CD14-positive monocyte (primary cell): Measurements from ENCODE around the gene RNASE7. TPM values are rescaled to one million over a fixed set of nuclear protein-coding genes. Genes with fewer than 3 reads are reported as not detected.

Experiments
- DNase-seq, 3 donors: peaks; one replicate each; pipeline ENCODE4 v3.0.0-alpha.2; 2011 to 2022
- H2AFZ ChIP-seq: 2 replicates; pipeline ENCODE4 v1.6.0; 2012; ENCODE audit warnings: mild to moderate bottlenecking, low read depth, low read length, inconsistent platforms; ENCODE audit not compliant: insufficient read depth, poor library complexity, severe bottlenecking
- H3K27ac ChIP-seq, 2 donors: 1 replicate in 1 of 2; 2 replicates in 1 of 2; pipeline ENCODE4 v1.5.1; 2012 to 2013; ENCODE audit warnings: low read length in 2 of 2, control low read depth in 1 of 2, inconsistent platforms in 1 of 2, low read depth in 1 of 2, mild to moderate bottlenecking in 1 of 2
- H3K27me3 ChIP-seq, 2 donors: one replicate each; pipeline versions ENCODE4 v1.6.0 to v1.6.1; 2011 to 2013; ENCODE audit warnings: low read length in 2 of 2; ENCODE audit not compliant: control insufficient read depth in 2 of 2, insufficient read depth in 2 of 2
- H3K36me3 ChIP-seq, 2 donors: replicated peaks in 1 of 2; 1 replicate in 1 of 2; 2 replicates in 1 of 2; pipeline versions ENCODE4 v1.5.1 to v1.6.1; 2012 to 2013; ENCODE audit warnings: low read length in 2 of 2, control low read depth in 1 of 2, inconsistent platforms in 1 of 2, mild to moderate bottlenecking in 1 of 2; ENCODE audit not compliant: insufficient read depth in 2 of 2, control insufficient read depth in 1 of 2
- H3K4me1 ChIP-seq, 2 donors: 1 replicate in 1 of 2; 2 replicates in 1 of 2; pipeline versions ENCODE4 v1.5.1 to v1.6.1; 2012 to 2013; ENCODE audit warnings: low read length in 2 of 2, control low read depth in 1 of 2, inconsistent platforms in 1 of 2, mild to moderate bottlenecking in 1 of 2, moderate library complexity in 1 of 2; ENCODE audit not compliant: insufficient read depth in 2 of 2, control insufficient read depth in 1 of 2
- H3K4me2 ChIP-seq: replicated peaks from 2 replicates; pipeline ENCODE3; 2012; ENCODE audit warnings: low read length, moderate library complexity, mild to moderate bottlenecking; ENCODE audit not compliant: poor library complexity, severe bottlenecking; ENCODE audit errors: extremely low read depth
- H3K4me3 ChIP-seq, 3 experiments: fragments of 200-600 bp in 1 of 3; sonication (generic) in 1 of 3; replicated peaks in 1 of 3; 1 replicate in 2 of 3; 2 replicates in 1 of 3; pipeline ENCODE4 v1.5.1; 2011 to 2013; ENCODE audit warnings: low read length in 3 of 3, mild to moderate bottlenecking in 3 of 3, control low read depth in 2 of 3, low read depth in 2 of 3, inconsistent platforms in 1 of 3, moderate library complexity in 1 of 3
- H3K79me2 ChIP-seq: 2 replicates; pipeline ENCODE4 v1.6.0; 2012; ENCODE audit warnings: mild to moderate bottlenecking, control low read depth, inconsistent platforms, low read length, moderate library complexity; ENCODE audit not compliant: insufficient read depth
- H3K9ac ChIP-seq: 2 replicates; pipeline ENCODE4 v1.6.0; 2017; ENCODE audit warnings: low read length, mild to moderate bottlenecking; ENCODE audit not compliant: insufficient read depth, poor library complexity, severe bottlenecking
- H3K9me3 ChIP-seq, 2 donors: replicated peaks in 1 of 2; 1 replicate in 1 of 2; 2 replicates in 1 of 2; pipeline versions ENCODE4 v1.5.1 to v1.6.1; 2012 to 2013; ENCODE audit warnings: low read length in 2 of 2, control low read depth in 1 of 2; ENCODE audit not compliant: control insufficient read depth in 1 of 2, insufficient read depth in 1 of 2
- H4K20me1 ChIP-seq: 2 replicates; pipeline ENCODE4 v1.6.0; 2012; ENCODE audit warnings: mild to moderate bottlenecking, low read length, control low read depth, moderate library complexity; ENCODE audit not compliant: insufficient read depth
- H3K27ac Mint-ChIP-seq, 7 donors: one replicate each; pipeline ENCODE4 v1.8.0; 2020; ENCODE audit warnings: mild to moderate bottlenecking in 7 of 7, mixed read lengths in 7 of 7, moderate library complexity in 6 of 7, inconsistent platforms in 2 of 7
- H3K27me3 Mint-ChIP-seq, 3 donors: one replicate each; pipeline ENCODE4 v1.8.0; 2021 to 2022; ENCODE audit warnings: low read depth in 3 of 3, mild to moderate bottlenecking in 3 of 3, mixed read lengths in 3 of 3, moderate library complexity in 3 of 3, inconsistent platforms in 1 of 3
- H3K36me3 Mint-ChIP-seq, 2 donors: one replicate each; pipeline ENCODE4 v1.8.0; 2020; ENCODE audit warnings: mixed read lengths in 2 of 2, inconsistent platforms in 1 of 2, mild to moderate bottlenecking in 1 of 2
- H3K4me1 Mint-ChIP-seq: one replicate; pipeline ENCODE4 v1.8.0; 2020; ENCODE audit warnings: mild to moderate bottlenecking, mixed read lengths
- H3K4me3 Mint-ChIP-seq, 2 donors: one replicate each; pipeline ENCODE4 v1.8.0; 2020; ENCODE audit warnings: mild to moderate bottlenecking in 2 of 2, mixed read lengths in 2 of 2, moderate library complexity in 1 of 2
- H3K9me3 Mint-ChIP-seq, 7 donors: one replicate each; pipeline ENCODE4 v1.8.0; 2020 to 2022; ENCODE audit warnings: mixed read lengths in 7 of 7, mild to moderate bottlenecking in 6 of 7, moderate library complexity in 6 of 7, inconsistent platforms in 2 of 7
- CTCF ChIP-seq: fragments of 200-600 bp; IDR thresholded peaks from one replicate; pipeline ENCODE4 v1.8.0; 2022; ENCODE audit warnings: antibody characterized with exemption, mild to moderate bottlenecking
- WGBS: methylation state at CpG from one replicate; pipeline ENCODE4 v1.1.5; 2013; ENCODE audit warnings: missing lambda C conversion rate; ENCODE audit not compliant: insufficient coverage; 5-methylcytosine and 5-hydroxymethylcytosine counted together
- intact Hi-C, 2 donors: fragments of 100-400 bp; cut with micrococcal nuclease; formaldehyde crosslinking; loops; one replicate each; pipeline versions ENCODE4 v1.15.0 to v1.15.1; 2023
- polyA plus RNA-seq, 3 donors: library from polyadenylated mRNA; depleted of rRNA in 1 of 3; unstranded in 2 of 3; stranded (reverse) in 1 of 3; fragments of 300-500 nt in 2 of 3; fragments of >200 nt in 1 of 3; fragmentation: Illumina TruSeq in 2 of 3; gene quantifications; 1 replicate in 2 of 3; 2 replicates in 1 of 3; pipeline ENCODE4 v1.2.3, GENCODE V29; 2012 to 2021

The RNASE7 gene
- polyA plus RNA-seq, 3 donors: not detected

GRCh38 chr14:21018781-21019180 is 23.4 kb upstream of the RNASE7 start:
- no CpG with 5 or more reads among the region's 3 CpGs for WGBS
- peaks cover 0 to 6% of the 10 kb centered on the region in 2 donors for H3K36me3 Mint-ChIP-seq
- Histone ChIP-seq H4K20me1 (no peaks in the 10 kb centered on the region), H3K79me2 (no peaks in the 10 kb centered on the region), H2AFZ (no peak overlapping the region), H3K9ac (no peak overlapping the region), H3K27ac (no peak overlapping the region), H3K4me2 (no peak overlapping the region), H3K27me3 (peaks cover 0 to 4% of the 10 kb centered on the region in 2 donors), H3K4me3 (no peak overlapping the region), H3K9me3 (peaks cover 0 to under 1% of the 10 kb centered on the region in 2 donors), H3K36me3 (no peaks in the 10 kb centered on the region), H3K4me1 (peaks cover 67 to 75% of the 10 kb centered on the region in 2 donors)
- H3K27me3 Mint-ChIP-seq: peaks cover 14 to 17% (median 14%) of the 10 kb centered on the region in 3 donors
- no peak for DNase-seq
- intact Hi-C loops: loop anchor here (5.0 to 10.0 kb wide), 3 partner anchors 39 to 89 kb away; partner anchors contain the start of gene RNASE8 (in 1 of the 2)
- TF ChIP-seq CTCF: no peak
- H3K4me3 Mint-ChIP-seq: no peak overlapping the region
- H3K4me1 Mint-ChIP-seq: peaks cover 74% of the 10 kb centered on the region
- H3K9me3 Mint-ChIP-seq: no peaks in the 10 kb centered on the region
- peak overlapping the region in 1 of 7 donors; percentile 52 for H3K27ac Mint-ChIP-seq

- peaks cover 0 to 6% of the 10 kb centered on the region in 2 donors for H3K36me3 Mint-ChIP-seq
- Histone ChIP-seq H3K27ac (peak overlapping the region in 1 of 2 donors; percentile 6), H3K4me1 (peaks cover 73 to 81% of the 10 kb centered on the region in 2 donors), H3K36me3 (no peaks in the 10 kb centered on the region), H3K9me3 (peaks cover 2 to 4% of the 10 kb centered on the region in 2 donors), H3K27me3 (peaks cover 2 to 10% of the 10 kb centered on the region in 2 donors), H4K20me1 (no peaks in the 10 kb centered on the region), H3K4me2 (no peak overlapping the region), H3K4me3 (no peak overlapping the region), H3K79me2 (no peaks in the 10 kb centered on the region), H2AFZ (no peak overlapping the region), H3K9ac (no peak overlapping the region)
- peaks cover 17 to 20% (median 20%) of the 10 kb centered on the region in 3 donors for H3K27me3 Mint-ChIP-seq
- peaks cover 80% of the 10 kb centered on the region for H3K4me1 Mint-ChIP-seq
- peaks cover 0 to 3% (median 0%) of the 10 kb centered on the region in 7 donors for H3K9me3 Mint-ChIP-seq
- H3K27ac Mint-ChIP-seq: peak overlapping the region in 1 of 7 donors; percentile 68
- no peak overlapping the region for H3K4me3 Mint-ChIP-seq
- TF ChIP-seq CTCF: no peak
- WGBS: no CpG with 5 or more reads among the region's 1 CpG
- no peak for DNase-seq
- intact Hi-C loops: loop anchor here (5.0 to 10.0 kb wide), 3 partner anchors 38 to 88 kb away; partner anchors contain the start of gene RNASE8 (in 1 of the 2)
Measured at GRCh38 chr14:21019366-21019765, 22.8 kb upstream of the RNASE7 start.
